WTC11 (cell line): ENCODE results near the gene EMILIN1. TPM values are rescaled to one million over a fixed set of nuclear protein-coding genes. Genes with fewer than 3 reads are reported as not detected.

Experiments
- EMX1 ChIP-seq: fragments of 250-450 bp; sonication (Bioruptor Pico); IDR thresholded peaks from 2 replicates; pipeline ENCODE4 v1.8.0; 2021; ENCODE audit warnings: mild to moderate bottlenecking
- ESRRA ChIP-seq: sonication (generic); formaldehyde crosslinking; IDR thresholded peaks from 2 replicates; pipeline ENCODE4 v1.8.1; 2022; ENCODE audit warnings: mild to moderate bottlenecking, missing genetic modification reagents, borderline replicate concordance
- ETV6 ChIP-seq: sonication (generic); formaldehyde crosslinking; IDR thresholded peaks from 2 replicates; pipeline ENCODE4 v1.8.1; 2022; ENCODE audit warnings: mild to moderate bottlenecking, missing genetic modification reagents
- FOXK1 ChIP-seq: sonication (generic); formaldehyde crosslinking; IDR thresholded peaks from 2 replicates; pipeline ENCODE4 v1.8.0; 2022; ENCODE audit warnings: mild to moderate bottlenecking, moderate library complexity, missing genetic modification reagents
- KAT7 ChIP-seq: sonication (generic); formaldehyde crosslinking; IDR thresholded peaks from 2 replicates; pipeline ENCODE4 v1.8.1; 2023; ENCODE audit warnings: missing genetic modification reagents, mild to moderate bottlenecking, borderline replicate concordance
- MYBL2 ChIP-seq: sonication (generic); formaldehyde crosslinking; IDR thresholded peaks from 2 replicates; pipeline ENCODE4 v1.8.1; 2023; ENCODE audit warnings: mild to moderate bottlenecking, moderate library complexity, missing genetic modification reagents
- NFE2L1 ChIP-seq: sonication (generic); formaldehyde crosslinking; IDR thresholded peaks from 2 replicates; pipeline ENCODE4 v1.8.1; 2023; ENCODE audit warnings: missing genetic modification reagents
- NR3C1 ChIP-seq: sonication (generic); formaldehyde crosslinking; conservative IDR thresholded peaks from 2 replicates; pipeline ENCODE4 v1.8.1; 2023; ENCODE audit warnings: low read depth, mild to moderate bottlenecking, missing genetic modification reagents
- RORB ChIP-seq: fragments of 250-450 bp; sonication (Bioruptor Pico); IDR thresholded peaks from 2 replicates; pipeline ENCODE4 v1.9.0; 2021; ENCODE audit warnings: mild to moderate bottlenecking
- SMAD3 ChIP-seq: sonication (generic); formaldehyde crosslinking; IDR thresholded peaks from 2 replicates; pipeline ENCODE4 v1.8.0; 2022; ENCODE audit warnings: missing genetic modification reagents, mild to moderate bottlenecking, borderline replicate concordance
- SMAD4 ChIP-seq: sonication (generic); formaldehyde crosslinking; IDR thresholded peaks from 2 replicates; pipeline ENCODE4 v1.8.0; 2022; ENCODE audit warnings: mild to moderate bottlenecking, missing genetic modification reagents
- SOX15 ChIP-seq: fragments of 250-450 bp; sonication (Bioruptor Pico); IDR thresholded peaks from 2 replicates; pipeline ENCODE4 v1.9.0; 2021; ENCODE audit warnings: mild to moderate bottlenecking
- SP1 ChIP-seq: sonication (generic); formaldehyde crosslinking; conservative IDR thresholded peaks from 2 replicates; pipeline ENCODE4 v1.8.1; 2022; ENCODE audit warnings: missing genetic modification reagents
- TP53 ChIP-seq: sonication (generic); formaldehyde crosslinking; IDR thresholded peaks from 2 replicates; pipeline ENCODE4 v1.8.1; 2023; ENCODE audit warnings: mild to moderate bottlenecking, missing genetic modification reagents
- ZNF121 ChIP-seq: sonication (generic); formaldehyde crosslinking; IDR thresholded peaks from 2 replicates; pipeline ENCODE4 v1.8.0; 2023; ENCODE audit warnings: missing genetic modification reagents
- ZNF232 ChIP-seq: sonication (generic); formaldehyde crosslinking; IDR thresholded peaks from 2 replicates; pipeline ENCODE4 v1.8.0; 2022; ENCODE audit warnings: mild to moderate bottlenecking, missing genetic modification reagents
- ZNF263 ChIP-seq: sonication (generic); formaldehyde crosslinking; IDR thresholded peaks from 2 replicates; pipeline ENCODE4 v1.8.1; 2022; ENCODE audit warnings: low read depth, mild to moderate bottlenecking, moderate library complexity, missing genetic modification reagents
- ZNF396 ChIP-seq: fragments of 250-450 bp; sonication (Bioruptor Pico); IDR thresholded peaks from 2 replicates; pipeline ENCODE4 v1.8.0; 2021; ENCODE audit warnings: mild to moderate bottlenecking, moderate library complexity, borderline replicate concordance
- ZNF416 ChIP-seq: fragments of 250-450 bp; sonication (Bioruptor Pico); IDR thresholded peaks from 2 replicates; pipeline ENCODE4 v1.9.0; 2021; ENCODE audit warnings: mild to moderate bottlenecking, inconsistent platforms
- ZNF671 ChIP-seq: fragments of 250-450 bp; sonication (Bioruptor Pico); IDR thresholded peaks from 2 replicates; pipeline ENCODE4 v1.8.0; 2021; ENCODE audit warnings: mild to moderate bottlenecking
- total RNA-seq: library from RNA; stranded (reverse); gene quantifications from 3 replicates; pipeline ENCODE4 v1.2.3, GENCODE V29; 2021
- TF ChIP-seq, protein P1 (sequence below): sonication (generic); formaldehyde crosslinking; IDR thresholded peaks from 2 replicates; pipeline ENCODE4 v1.8.1; 2023; ENCODE audit warnings: mild to moderate bottlenecking, moderate library complexity, missing genetic modification reagents
- TF ChIP-seq, protein P2 (sequence below): sonication (generic); formaldehyde crosslinking; IDR thresholded peaks from 2 replicates; pipeline ENCODE4 v1.8.1; 2022; ENCODE audit warnings: missing genetic modification reagents, borderline replicate concordance
- TF ChIP-seq, protein P3 (sequence below): sonication (generic); formaldehyde crosslinking; IDR thresholded peaks from 2 replicates; pipeline ENCODE4 v1.8.0; 2023; ENCODE audit warnings: mild to moderate bottlenecking, missing genetic modification reagents
- TF ChIP-seq, protein P4 (sequence below): sonication (generic); formaldehyde crosslinking; conservative IDR thresholded peaks from 2 replicates; pipeline ENCODE4 v1.8.1; 2022; ENCODE audit warnings: mild to moderate bottlenecking, missing genetic modification reagents
- TF ChIP-seq, protein P5 (sequence below): sonication (generic); formaldehyde crosslinking; IDR thresholded peaks from 2 replicates; pipeline ENCODE4 v1.8.1; 2023; ENCODE audit warnings: mild to moderate bottlenecking, missing genetic modification reagents
- TF ChIP-seq, protein P6 (sequence below): sonication (generic); formaldehyde crosslinking; IDR thresholded peaks from 2 replicates; pipeline ENCODE4 v1.8.1; 2022; ENCODE audit warnings: low read depth, missing genetic modification reagents, borderline replicate concordance
- TF ChIP-seq, protein P7 (sequence below): fragments of 250-450 bp; sonication (Bioruptor Pico); IDR thresholded peaks from 2 replicates; pipeline ENCODE4 v1.9.0; 2021; ENCODE audit warnings: moderate library complexity, mild to moderate bottlenecking, inconsistent platforms, borderline replicate concordance
- TF ChIP-seq, protein P8 (sequence below): sonication (generic); formaldehyde crosslinking; IDR thresholded peaks from 2 replicates; pipeline ENCODE4 v1.8.0; 2022; ENCODE audit warnings: mild to moderate bottlenecking, missing genetic modification reagents

Gene EMILIN1
- total RNA-seq, 1 experiment from 2014 or later: 3.5 TPM

DNA sequence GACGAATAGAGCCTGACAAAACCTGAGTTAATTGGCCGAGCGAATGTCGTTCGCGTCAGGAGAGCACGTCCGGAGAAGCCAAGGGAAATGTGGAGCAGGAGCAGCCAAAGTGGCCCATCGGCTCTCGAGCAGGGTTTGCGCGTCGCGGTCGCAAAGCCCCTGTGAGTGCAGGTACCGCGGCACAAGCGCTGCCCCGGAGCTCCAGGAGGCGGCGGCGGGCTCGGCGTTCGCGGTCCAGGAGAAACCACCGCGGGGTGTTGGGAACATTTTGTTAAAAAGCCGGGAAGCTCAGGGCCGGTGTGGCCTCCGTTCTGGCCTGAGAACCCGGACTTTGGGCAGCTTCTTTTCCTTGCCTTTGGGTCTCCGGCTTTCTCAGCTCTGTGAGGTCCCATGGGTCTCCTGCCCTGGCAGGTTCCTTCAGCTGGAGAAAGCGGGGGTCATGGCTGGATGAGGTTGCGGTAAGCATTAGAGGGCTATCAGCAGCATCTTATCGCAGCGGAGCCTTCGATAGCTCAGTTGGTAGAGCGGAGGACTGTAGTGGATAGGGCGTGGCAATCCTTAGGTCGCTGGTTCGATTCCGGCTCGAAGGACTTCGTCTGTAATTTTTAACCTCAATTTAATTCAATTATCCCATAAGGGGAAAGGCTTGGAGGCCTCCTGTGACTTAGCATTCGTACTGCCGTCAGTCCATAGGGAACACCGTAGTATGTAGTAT, 28.0 kb upstream of the EMILIN1 start (continued):
- TF ChIP-seq, protein P1, sequence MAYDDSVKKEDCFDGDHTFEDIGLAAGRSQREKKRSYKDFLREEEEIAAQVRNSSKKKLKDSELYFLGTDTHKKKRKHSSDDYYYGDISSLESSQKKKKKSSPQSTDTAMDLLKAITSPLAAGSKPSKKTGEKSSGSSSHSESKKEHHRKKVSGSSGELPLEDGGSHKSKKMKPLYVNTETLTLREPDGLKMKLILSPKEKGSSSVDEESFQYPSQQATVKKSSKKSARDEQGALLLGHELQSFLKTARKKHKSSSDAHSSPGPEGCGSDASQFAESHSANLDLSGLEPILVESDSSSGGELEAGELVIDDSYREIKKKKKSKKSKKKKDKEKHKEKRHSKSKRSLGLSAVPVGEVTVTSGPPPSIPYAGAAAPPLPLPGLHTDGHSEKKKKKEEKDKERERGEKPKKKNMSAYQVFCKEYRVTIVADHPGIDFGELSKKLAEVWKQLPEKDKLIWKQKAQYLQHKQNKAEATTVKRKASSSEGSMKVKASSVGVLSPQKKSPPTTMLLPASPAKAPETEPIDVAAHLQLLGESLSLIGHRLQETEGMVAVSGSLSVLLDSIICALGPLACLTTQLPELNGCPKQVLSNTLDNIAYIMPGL (CRISPR knock-in tag): peak; percentile 100
- no peak for TF ChIP-seq EMX1 (CRISPR knock-in tag)
- TF ChIP-seq, protein P2, sequence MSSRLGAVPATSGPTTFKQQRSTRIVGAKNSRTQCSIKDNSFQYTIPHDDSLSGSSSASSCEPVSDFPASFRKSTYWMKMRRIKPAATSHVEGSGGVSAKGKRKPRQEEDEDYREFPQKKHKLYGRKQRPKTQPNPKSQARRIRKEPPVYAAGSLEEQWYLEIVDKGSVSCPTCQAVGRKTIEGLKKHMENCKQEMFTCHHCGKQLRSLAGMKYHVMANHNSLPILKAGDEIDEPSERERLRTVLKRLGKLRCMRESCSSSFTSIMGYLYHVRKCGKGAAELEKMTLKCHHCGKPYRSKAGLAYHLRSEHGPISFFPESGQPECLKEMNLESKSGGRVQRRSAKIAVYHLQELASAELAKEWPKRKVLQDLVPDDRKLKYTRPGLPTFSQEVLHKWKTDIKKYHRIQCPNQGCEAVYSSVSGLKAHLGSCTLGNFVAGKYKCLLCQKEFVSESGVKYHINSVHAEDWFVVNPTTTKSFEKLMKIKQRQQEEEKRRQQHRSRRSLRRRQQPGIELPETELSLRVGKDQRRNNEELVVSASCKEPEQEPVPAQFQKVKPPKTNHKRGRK (CRISPR knock-in tag): no peak
- TF ChIP-seq FOXK1: no peak
- peak; percentile 56; the same call in 1 of the 2 replicates for TF ChIP-seq TP53 (CRISPR knock-in tag)
- TF ChIP-seq ZNF263 (CRISPR knock-in tag): no peak
- peak; percentile 94 for TF ChIP-seq ZNF232 (CRISPR knock-in tag)
- TF ChIP-seq, protein P3, sequence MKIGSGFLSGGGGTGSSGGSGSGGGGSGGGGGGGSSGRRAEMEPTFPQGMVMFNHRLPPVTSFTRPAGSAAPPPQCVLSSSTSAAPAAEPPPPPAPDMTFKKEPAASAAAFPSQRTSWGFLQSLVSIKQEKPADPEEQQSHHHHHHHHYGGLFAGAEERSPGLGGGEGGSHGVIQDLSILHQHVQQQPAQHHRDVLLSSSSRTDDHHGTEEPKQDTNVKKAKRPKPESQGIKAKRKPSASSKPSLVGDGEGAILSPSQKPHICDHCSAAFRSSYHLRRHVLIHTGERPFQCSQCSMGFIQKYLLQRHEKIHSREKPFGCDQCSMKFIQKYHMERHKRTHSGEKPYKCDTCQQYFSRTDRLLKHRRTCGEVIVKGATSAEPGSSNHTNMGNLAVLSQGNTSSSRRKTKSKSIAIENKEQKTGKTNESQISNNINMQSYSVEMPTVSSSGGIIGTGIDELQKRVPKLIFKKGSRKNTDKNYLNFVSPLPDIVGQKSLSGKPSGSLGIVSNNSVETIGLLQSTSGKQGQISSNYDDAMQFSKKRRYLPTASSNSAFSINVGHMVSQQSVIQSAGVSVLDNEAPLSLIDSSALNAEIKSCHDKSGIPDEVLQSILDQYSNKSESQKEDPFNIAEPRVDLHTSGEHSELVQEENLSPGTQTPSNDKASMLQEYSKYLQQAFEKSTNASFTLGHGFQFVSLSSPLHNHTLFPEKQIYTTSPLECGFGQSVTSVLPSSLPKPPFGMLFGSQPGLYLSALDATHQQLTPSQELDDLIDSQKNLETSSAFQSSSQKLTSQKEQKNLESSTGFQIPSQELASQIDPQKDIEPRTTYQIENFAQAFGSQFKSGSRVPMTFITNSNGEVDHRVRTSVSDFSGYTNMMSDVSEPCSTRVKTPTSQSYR (CRISPR knock-in tag): no peak
- TF ChIP-seq SMAD3 (CRISPR knock-in tag): peak; percentile 75; the same call in 1 of the 2 replicates
- TF ChIP-seq ZNF416 (CRISPR knock-in tag): no peak; the same call in 1 of the 2 replicates
- TF ChIP-seq ZNF671 (CRISPR knock-in tag): no peak; the same call in 1 of the 2 replicates
- TF ChIP-seq ZNF396 (CRISPR knock-in tag): no peak
- TF ChIP-seq, protein P4, sequence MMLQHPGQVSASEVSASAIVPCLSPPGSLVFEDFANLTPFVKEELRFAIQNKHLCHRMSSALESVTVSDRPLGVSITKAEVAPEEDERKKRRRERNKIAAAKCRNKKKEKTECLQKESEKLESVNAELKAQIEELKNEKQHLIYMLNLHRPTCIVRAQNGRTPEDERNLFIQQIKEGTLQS (CRISPR knock-in tag): no peak
- TF ChIP-seq, protein P5, sequence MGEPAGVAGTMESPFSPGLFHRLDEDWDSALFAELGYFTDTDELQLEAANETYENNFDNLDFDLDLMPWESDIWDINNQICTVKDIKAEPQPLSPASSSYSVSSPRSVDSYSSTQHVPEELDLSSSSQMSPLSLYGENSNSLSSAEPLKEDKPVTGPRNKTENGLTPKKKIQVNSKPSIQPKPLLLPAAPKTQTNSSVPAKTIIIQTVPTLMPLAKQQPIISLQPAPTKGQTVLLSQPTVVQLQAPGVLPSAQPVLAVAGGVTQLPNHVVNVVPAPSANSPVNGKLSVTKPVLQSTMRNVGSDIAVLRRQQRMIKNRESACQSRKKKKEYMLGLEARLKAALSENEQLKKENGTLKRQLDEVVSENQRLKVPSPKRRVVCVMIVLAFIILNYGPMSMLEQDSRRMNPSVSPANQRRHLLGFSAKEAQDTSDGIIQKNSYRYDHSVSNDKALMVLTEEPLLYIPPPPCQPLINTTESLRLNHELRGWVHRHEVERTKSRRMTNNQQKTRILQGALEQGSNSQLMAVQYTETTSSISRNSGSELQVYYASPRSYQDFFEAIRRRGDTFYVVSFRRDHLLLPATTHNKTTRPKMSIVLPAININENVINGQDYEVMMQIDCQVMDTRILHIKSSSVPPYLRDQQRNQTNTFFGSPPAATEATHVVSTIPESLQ: no peak
- no peak; the same call in 1 of the 2 replicates for TF ChIP-seq ETV6 (CRISPR knock-in tag)
- no peak for TF ChIP-seq ESRRA
- TF ChIP-seq KAT7 (CRISPR knock-in tag): no peak
- no peak for TF ChIP-seq NFE2L1
- peak; percentile 97 for TF ChIP-seq RORB
- TF ChIP-seq, protein P6, sequence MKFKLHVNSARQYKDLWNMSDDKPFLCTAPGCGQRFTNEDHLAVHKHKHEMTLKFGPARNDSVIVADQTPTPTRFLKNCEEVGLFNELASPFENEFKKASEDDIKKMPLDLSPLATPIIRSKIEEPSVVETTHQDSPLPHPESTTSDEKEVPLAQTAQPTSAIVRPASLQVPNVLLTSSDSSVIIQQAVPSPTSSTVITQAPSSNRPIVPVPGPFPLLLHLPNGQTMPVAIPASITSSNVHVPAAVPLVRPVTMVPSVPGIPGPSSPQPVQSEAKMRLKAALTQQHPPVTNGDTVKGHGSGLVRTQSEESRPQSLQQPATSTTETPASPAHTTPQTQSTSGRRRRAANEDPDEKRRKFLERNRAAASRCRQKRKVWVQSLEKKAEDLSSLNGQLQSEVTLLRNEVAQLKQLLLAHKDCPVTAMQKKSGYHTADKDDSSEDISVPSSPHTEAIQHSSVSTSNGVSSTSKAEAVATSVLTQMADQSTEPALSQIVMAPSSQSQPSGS (CRISPR knock-in tag): no peak
- no peak for TF ChIP-seq NR3C1
- TF ChIP-seq, protein P7, sequence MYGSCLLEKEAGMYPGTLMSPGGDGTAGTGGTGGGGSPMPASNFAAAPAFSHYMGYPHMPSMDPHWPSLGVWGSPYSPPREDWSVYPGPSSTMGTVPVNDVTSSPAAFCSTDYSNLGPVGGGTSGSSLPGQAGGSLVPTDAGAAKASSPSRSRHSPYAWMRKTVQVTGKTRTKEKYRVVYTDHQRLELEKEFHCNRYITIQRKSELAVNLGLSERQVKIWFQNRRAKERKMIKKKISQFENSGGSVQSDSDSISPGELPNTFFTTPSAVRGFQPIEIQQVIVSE: no peak
- no peak for TF ChIP-seq ZNF121
- TF ChIP-seq SP1 (CRISPR knock-in tag): no peak
- TF ChIP-seq, protein P8, sequence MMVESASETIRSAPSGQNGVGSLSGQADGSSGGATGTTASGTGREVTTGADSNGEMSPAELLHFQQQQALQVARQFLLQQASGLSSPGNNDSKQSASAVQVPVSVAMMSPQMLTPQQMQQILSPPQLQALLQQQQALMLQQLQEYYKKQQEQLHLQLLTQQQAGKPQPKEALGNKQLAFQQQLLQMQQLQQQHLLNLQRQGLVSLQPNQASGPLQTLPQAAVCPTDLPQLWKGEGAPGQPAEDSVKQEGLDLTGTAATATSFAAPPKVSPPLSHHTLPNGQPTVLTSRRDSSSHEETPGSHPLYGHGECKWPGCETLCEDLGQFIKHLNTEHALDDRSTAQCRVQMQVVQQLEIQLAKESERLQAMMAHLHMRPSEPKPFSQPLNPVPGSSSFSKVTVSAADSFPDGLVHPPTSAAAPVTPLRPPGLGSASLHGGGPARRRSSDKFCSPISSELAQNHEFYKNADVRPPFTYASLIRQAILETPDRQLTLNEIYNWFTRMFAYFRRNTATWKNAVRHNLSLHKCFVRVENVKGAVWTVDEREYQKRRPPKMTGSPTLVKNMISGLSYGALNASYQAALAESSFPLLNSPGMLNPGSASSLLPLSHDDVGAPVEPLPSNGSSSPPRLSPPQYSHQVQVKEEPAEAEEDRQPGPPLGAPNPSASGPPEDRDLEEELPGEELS (CRISPR knock-in tag): 0 out of 2 replicates have a peak, but pooled peaks have one; percentile 28
- no peak for TF ChIP-seq SMAD4 (CRISPR knock-in tag)
- TF ChIP-seq MYBL2: no peak
- no peak for TF ChIP-seq SOX15 (CRISPR knock-in tag)
